Measurements from ENCODE around the gene TBCK.
"Not testable (repeated sequence)": the region's sequence is repeated elsewhere in the genome, so short reads cannot be mapped to it uniquely, and the experiment has no call there.

TBCK gene

DNA sequence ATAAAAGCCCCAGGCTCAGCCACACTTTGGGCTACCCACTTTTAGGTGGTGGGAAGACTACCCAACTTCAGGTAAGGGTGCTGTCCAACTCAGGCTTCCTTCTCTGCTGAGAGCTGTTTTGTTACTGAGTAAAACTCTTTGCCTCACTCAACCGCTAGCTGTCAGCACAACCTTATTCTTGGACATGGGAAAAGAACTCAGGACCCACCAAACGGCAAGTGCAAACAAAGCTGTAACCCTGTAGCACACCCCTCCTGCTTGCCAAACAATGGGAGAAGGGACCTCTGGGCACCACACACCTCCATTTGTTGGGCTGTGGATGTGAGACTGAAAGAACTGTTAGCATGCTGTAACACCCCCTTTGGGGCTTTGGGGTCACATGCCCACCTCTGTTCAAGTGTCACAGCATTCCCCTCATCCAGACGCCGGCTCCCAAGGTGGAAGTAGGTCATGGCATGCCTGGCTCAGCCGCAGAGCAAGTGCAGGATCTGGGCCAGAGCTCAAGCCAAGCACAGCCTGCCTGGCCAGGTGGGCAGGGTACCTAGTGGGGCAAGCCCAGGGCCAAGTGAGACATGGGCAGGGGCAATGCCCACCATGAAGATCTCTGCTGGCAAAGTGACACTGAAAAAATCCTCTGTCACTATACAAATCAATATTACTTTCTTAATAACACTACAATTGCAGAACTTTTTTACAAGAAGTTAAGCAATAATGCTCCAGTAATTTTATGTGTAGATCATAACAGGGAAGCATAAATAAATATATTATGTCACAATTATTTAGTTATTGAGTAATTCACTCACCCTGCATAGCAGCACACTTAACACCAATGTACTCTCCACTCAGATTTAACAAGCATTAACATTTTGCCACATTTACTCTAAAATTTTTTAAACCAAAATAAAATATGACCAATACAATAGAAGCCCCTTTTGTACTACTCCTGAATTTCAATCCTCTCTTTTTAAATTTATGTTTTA is 107.2 kb downstream of the TBCK start:
- no peak for DNase-seq

DNA sequence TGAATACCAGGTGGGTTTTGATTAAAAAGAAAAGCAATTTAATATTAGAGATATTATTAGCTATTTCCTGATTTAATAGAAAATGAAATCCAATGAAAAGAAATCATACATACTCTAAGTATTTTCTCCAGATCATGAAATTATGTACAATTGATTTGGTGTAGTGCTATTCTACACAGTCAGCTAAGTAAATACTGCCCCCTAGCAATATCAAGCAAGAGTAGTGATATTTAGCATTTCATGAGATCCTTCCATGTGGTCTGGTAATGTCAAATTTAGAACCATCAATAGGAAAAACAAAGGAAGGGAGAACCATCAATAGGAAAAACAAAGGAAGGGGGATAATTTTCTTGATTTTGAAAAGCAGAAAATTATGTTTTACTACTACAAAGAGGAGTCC is 114.6 kb downstream of the TBCK start:
- DNase-seq = no peak

DNA sequence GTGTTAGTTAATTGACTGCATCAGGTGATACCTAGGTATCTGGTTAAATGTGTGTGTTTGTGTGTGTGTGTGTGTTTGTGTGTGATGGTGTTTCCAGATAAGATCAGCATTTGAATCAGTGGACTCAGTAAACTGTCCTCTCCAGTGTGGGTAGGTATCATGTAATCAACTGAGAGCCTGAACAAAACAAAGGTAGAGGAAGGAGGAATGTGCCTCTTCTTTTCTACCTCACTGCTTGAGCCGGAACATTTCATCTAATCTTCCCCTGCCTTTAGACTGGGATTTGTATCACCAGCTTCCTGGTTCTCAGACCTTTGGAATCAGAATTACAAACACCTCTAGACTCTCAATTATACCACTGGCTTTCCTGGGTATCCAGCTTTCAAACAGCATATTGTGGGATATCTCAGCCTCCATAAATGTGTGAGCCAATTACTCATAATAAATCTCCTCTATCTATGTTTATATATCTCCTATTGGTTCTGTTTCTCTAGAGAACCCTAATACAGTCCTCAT is 120.5 kb downstream of the TBCK start:
- DNase-seq = no peak

DNA sequence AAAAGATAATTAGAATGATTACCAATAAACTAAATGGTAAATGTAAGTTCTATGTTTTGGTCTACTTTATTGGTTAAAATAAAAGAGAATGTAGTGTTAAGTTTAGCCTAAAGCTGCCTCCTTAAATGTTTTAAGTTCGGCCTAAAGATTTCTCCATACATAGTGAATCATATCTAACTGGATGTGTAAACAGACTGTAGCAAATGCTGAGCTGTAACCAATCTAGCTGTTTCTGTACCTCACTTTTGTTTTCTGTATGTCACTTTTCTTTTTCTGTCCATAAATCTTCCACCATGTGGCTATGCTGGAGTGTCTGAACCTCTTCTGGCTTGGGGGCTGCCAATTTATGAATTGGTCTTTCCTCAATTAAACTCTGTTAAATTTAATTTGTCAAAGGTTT is 121.2 kb downstream of the TBCK start:
- no peak for DNase-seq

DNA sequence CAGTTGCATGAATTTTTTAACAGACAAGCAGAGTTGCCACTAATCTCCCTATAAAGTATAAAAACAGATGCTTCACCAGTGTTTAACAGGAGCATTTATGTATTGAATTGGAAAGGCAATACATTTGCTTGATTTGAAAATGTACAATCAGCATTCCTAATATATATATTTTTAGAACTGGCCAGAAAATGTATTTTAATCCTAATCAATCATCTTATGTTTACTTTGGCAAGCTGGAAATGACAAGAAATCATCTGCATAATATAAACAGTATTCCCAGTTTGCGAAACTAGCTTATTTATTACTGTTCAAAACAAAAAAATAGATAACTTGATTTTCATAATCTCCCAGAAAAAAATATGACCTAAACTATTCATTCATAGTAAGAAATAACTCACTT is 123.9 kb downstream of the TBCK start:
- no peak for DNase-seq

DNA sequence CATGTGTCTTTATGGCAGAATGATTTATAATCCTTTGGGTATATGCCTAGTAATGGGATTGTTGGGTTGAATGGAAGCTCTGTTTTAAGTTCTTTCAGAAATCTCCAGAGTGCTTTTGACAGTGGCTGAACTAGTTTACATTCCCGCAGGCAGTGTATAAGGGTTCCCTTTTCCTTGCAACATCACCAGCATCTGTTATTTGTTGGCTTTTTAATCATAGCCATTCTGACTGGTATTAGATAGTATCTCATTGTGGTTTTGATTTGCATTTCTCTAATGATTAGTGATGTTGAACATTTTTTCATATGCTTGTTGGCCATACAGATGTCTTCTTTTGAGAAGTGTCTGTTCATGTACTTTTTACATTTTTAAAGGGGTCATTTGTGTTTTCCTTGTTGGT is 129.8 kb downstream of the TBCK start:
- no peak for DNase-seq

DNA sequence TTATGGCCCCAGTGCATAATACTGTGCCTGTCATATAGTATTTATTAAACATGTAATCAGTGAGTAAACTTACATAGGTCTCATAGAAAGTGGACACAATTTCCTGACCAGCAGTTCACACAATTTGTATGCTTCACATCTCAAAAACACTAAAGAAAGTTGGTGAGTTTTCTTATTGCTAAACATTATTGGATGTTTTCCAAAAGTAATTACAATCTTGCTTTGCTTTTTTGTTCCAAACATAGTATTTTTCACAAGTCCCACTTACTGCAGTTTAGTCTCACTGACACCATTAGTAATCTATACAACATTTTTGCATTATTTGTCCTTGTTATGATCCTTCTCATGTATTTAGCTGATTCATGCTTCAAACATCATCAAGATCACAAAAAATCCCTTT is 132.5 kb downstream of the TBCK start:
- DNase-seq = no peak

DNA sequence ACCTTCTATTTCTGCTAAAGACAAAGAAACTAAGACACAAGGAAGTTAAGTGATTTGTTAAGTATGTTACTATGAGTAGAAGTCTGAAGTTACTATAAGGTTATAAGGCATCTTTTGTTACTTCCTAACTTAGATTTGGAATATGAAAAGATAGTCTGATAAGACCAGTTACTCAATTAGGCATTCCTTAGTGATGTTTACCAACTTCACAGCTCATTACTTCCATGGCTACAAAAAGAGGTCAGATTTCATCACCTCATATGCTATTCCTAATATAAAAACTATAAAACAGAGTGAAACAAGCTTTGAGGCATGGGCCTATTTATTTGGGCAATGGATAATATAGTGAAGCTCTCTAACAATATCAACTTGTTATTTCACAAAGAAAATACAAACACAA is 143.1 kb downstream of the TBCK start:
- DNase-seq = no peak

DNA sequence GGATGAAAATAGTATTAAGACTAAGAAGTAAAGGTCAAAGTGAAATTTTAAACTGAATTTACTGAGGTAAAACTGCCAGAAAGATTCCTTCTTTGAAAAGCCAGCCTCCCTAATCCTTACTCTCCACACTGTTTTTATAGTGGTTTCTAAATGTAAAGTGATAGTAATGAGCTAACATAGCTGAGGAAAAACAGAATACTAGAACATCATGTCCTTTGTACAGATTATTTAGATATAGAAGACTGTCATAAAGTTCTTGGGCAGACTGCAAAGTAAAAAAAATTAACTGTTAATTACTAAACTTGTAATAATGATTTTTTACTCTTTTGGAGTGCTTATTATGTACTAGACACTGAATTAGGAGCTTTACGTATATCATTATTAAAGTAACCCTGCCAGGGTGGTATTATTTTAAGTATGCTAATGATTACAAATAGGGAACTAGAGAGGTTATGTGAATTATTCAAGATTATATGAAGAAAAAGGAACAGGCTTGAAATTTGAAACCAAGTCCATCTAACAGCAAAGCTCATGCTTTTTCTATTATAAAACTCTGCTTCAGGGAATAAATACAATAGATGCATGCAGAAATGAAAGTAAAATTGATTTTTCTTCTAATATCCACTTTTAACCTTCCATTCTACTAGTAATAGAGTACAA is 150.5 kb downstream of the TBCK start:
- DNase-seq = no peak

DNA sequence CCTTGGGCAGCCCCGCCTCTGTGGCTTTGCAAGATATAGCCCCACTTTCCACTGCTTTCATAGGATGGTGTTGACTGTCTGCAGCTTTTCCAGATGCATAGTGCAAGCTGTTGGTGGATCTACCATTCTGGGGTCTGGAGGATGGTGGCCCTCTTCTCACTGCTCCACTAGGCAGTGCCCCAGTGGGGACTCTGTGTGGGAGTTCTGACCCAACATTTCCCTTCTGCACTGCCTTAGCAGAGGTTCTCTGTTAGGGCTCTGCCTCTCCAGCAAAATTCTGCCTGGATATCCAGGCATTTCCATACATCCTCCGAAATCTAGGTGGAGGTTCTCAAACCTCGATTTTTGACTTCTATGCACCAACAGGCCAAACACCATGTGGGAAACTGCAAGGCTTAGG is 153.7 kb downstream of the TBCK start:
- no peak for DNase-seq

DNA sequence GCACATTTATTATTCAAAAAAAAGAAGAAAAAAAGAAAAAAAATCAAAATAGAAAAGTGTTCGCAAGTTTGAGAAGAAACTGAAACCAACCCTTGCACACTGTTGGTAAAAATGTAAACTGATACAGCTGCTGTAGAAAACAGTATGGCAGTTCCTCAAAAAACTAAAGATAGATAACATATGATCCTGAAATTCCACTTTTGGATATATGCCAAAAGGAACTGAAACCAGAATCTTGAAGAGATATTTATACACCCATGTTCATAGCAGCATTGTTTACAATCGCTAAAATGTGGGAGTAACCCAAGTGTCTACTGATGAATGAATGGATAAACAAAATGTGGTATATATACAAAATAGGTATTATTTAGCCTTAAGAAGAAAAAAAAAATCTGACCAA is 155.4 kb downstream of the TBCK start:
- no peak for DNase-seq

DNA sequence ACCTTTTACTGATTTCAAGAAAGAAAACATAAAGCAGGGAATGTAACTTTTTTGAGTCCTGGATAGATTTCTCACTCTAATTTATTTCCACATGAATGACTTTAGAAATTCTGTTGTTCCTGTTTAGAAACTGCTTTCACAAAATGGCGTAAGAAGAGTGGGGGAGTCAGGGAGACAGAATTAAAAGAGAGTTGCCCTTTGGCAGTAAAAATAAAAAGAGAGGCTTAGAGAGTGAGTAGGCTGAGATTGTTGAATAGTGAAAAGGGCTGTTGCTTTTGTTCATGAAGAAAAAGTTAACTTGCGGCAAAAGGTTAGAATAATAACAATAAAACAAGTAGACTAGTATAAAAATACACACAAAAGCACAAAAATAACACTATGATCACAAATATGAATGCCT is 166.1 kb downstream of the TBCK start:
- no peak for DNase-seq

DNA sequence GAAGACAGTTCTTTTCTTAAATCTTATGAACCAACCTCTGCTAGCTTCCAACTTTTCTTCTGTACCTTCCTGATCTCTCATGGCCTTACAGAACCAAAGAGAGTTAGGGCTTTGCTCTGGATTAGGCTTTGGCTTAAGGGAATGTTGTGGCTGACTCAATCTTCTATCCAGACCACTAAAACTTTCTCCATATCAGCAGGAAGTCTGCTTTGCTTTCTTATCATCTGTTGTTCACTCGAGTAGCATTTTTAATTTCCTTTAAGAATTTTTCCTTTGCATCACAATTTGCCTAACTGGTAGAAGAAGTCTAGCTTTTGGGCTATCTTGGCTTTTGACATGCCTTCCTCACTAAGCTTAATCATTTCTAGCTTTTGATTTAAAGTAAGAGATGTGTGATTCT is 167.0 kb downstream of the TBCK start:
- DNase-seq = no peak

DNA sequence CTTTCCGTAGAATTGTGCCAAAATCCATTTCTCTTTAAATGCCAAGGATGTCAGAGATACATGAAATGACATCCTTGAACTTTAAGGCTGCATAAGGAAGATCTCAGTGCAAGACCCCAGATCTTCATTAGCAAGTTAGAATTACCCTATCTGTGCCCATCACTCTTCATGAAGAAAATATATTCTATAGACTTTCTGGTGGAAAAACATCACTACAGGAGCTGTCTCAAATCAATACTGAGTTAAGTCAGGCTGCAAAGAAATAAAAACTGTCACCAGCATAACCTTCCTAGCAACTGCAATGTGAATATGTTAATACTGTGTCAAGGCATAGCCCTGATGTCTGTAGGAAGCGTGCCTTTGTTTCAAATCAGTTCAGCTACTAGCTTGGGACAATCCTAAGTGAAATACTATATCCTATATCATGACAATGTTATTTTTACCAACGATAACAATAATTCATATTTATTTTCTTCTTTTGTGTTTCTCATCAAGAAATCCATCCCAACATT is 173.3 kb downstream of the TBCK start:
- no peak for DNase-seq

DNA sequence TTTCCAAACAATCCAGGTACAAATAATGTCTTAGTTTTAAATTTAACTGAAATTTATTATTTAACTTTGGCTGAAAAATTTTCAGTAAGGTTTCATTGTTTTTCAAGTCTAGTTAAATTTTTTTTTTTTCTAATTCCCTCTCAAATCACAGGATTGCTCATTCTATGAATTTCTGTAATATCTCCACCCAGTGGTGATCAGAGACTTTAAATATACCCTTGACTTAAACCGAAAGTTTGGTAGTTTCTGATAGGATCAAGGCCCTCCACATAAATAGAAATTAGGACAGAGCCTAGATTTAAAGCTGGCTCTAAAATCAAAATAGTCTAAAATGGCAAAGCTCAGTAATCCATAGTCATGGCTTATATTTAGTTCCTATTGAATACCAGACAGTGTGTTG is 175.4 kb downstream of the TBCK start:
- DNase-seq = no peak

DNA sequence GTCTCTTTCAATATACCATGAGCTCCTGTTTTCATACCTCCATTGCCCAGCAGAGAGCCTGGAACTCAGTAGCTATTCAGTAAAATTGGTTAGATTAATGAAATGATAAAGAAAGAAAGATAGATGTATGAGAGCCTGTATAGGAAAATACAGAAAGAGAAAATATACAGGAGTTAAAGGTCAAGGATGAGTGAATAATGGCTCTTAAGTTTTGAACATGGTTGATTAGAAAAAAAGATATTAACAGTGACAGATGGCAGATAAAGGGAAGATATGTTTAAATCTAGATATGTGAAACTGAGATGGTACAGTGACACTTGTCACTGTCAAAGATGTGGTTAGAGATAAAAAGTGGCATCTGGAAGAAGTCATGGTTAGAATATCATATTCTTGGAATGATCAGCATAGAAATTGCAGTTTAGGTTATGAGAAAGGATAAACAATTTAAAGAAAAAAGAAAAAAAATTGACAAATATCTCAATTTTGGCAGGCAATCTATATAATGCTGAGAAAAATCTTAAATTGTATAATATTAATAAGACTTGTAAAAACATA is 179.2 kb downstream of the TBCK start:
- DNase-seq = no peak

DNA sequence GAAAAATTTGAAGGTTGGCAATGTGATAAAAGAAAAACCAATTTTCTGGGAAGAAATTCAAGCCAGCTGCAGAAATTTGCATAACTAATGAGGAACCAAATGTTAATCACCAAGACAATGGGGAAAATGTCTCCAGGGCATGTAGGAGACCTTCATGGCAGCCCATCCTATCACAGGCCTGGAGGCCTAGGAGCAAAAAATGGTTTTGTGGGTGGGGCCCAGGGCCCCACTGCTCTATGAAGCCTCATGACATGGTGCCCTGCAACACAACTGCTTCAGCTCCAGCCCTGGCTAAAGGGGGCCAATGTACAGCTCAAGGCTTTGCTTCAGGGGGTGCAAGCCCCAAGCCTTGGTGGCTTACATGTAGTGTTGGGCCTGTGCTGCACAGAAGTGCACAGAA is 184.0 kb downstream of the TBCK start:
- DNase-seq = no peak

DNA sequence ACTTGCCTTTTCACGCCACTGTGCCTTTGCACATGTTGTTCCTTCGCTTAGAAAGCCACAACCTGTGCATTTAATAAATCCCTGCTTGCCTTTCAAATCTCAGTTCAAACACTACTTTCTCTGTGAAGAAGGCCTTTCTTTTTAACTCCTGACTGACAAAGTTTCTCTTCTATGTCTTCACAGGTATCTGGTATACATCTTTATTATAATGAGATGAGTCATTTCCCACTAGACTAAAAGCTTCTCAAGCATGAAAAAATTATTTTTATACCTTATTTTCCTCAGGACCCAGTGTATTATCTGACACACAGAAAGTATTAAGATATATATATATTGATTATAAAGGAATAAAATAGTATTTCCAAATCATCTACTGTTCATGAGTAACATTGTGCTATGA is 189.9 kb downstream of the TBCK start:
- no peak for DNase-seq

DNA sequence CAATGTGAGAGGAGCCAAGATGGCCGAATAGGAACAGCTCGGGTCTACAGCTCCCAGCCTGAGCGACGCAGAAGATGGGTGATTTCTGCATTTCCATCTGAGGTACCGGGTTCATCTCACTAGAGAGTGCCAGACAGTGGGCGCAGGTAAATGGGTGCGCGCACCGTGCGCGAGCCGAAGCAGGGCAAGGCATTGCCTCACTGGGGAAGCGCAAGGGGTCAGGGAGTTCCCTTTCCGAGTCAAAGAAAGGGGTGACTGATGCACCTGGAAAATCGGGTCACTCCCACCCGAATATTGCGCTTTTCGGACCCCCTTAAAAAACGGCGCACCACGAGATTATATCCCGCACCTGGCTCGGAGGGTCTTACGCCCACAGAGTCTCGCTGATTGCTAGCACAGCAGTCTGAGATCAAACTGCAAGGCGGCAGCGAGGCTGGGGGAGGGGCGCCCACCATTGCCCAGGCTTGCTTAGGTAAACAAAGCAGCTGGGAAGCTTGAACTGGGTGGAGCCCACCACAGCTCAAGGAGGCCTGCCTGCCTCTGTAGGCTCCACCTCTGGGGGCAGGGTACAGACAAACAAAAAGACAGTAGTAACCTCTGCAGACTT is 196.0 kb downstream of the TBCK start:
- not testable (repeated sequence) for DNase-seq

DNA sequence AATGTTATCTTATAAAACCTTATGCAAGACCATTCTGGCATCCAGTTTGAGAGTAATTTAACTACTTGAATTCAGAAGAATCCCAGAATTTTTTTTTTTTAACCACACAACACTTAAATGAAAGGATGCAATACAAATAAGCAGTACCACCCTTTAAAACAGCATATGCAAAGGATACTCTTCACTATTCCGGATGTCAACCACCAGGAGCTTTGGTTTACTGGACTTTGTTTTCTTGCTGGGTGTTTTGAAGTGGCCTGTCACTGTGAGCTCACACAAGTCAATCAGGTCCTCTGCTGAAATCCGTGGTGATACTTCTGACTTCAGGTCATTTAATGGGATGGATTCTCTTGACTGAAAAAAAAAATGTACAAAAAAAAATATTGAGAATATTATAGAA is 200.0 kb downstream of the TBCK start:
- DNase-seq = no peak

DNA sequence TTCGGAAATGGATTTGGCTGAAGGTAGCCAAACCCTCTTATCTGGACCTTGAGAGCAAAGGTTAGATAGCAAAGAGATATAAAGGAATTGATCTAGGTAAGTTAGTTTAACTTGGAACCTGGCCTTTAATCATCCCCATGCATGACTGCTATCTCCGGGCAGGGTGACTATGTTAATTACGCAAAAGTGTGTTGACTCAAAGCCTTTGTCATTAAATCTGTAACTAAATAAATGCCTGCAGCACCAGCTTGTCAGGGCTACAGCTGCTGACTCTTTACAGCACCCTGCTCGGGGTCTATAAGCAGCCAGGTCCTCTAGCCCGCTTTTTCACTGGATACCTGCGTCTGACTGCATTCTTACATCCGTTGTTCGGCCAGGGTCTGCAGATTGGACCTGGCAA is 201.7 kb downstream of the TBCK start:
- DNase-seq = no peak

DNA sequence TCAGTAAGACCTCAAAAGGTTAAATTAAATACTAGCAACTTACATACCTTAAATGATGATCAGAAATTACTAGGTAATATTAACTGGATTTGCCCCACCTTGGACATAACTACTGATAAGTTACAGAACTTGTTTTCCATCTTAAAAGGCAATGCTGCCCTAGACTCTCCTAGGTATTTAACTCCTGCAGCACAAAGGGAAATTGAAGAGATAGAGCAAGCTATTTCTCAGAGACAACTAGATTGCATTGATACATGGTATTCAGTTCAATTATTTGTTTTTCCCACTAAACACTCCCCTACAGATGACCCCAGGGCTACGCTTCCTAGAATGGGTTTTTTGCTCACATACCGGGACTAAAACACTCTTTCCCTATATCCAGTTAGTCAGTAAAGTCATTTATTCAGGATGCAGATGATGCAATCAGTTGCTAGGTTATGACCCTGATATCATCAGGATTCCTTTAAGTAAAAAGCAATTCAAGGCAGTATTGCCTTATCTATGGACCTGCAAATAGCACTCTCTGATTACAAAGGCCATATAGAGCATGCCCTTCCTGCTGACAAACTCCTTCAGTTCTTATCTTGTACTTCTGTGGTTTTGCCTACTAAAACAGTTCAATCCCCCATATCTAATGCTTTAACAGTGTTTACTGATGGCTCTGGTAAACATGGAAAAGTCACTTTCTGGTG is 204.1 kb downstream of the TBCK start:
- DNase-seq = not testable (repeated sequence)

DNA sequence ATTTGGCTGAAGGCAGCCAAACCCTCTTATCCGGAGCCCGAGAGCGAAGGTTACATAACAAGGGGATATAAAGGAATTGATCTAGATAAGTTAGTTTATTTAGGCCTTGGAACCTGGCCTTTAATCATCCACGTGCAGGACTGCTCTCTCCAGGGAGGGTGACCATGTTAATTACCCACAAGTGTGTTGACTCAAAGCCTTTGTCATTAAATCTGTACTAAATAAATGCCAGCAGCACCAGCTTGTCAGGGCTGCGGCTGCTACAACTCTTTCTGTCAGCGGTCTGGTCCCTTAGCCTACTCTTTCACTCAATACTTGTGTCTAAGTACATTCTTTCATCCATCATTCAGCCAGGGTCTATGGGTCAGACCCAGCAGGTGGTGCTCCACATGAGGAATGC is 206.1 kb downstream of the TBCK start:
- DNase-seq = no peak

Measured in GOT3 (cell line).